Lower leg skin (tissue), 3 donors: ENCODE results near the gene SERPINB13.

Experiments
- POLR2A ChIP-seq, 2 donors: fragments of 450-650 bp; IDR thresholded peaks; one replicate each; pipeline ENCODE4 v1.6.1; 2016 to 2017; ENCODE audit warnings: antibody characterized with exemption in 2 of 2, mild to moderate bottlenecking in 1 of 2, moderate library complexity in 1 of 2
- TF ChIP-seq, protein P1 (sequence below), 3 donors: fragments of 450-650 bp; IDR thresholded peaks; one replicate each; pipeline ENCODE4 v1.5.1; 2016; ENCODE audit warnings: antibody characterized with exemption in 3 of 3, mild to moderate bottlenecking in 3 of 3, moderate library complexity in 2 of 3

DNA sequence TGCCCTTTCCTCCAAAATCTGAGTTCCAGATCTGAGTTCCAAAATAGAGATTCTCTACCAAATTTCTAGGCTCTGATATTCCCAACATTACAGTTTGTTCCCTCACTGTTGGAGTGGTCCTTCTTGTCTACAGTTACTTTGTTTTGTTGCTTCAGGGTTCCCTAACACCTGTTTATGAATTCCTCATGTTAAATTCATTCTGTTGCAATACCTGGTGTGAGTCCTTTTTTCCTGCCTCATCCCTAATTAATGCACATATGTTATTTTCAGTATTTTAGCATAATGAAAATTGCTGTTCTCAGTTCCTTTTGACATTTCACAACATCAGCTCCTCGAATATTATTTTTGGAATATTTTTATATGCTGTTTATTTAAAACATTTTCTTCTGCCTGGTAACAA lies 16.2 kb downstream of the SERPINB13 start:
- TF ChIP-seq, protein P1, sequence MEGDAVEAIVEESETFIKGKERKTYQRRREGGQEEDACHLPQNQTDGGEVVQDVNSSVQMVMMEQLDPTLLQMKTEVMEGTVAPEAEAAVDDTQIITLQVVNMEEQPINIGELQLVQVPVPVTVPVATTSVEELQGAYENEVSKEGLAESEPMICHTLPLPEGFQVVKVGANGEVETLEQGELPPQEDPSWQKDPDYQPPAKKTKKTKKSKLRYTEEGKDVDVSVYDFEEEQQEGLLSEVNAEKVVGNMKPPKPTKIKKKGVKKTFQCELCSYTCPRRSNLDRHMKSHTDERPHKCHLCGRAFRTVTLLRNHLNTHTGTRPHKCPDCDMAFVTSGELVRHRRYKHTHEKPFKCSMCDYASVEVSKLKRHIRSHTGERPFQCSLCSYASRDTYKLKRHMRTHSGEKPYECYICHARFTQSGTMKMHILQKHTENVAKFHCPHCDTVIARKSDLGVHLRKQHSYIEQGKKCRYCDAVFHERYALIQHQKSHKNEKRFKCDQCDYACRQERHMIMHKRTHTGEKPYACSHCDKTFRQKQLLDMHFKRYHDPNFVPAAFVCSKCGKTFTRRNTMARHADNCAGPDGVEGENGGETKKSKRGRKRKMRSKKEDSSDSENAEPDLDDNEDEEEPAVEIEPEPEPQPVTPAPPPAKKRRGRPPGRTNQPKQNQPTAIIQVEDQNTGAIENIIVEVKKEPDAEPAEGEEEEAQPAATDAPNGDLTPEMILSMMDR (IDR thresholded peaks at IDR 0.05): no peak
- TF ChIP-seq POLR2A (IDR thresholded peaks at IDR 0.05): no peak
